ENCODE measurements around the gene NPRL2.
"Not testable (repeated sequence)": the region's sequence is repeated elsewhere in the genome, so short reads cannot be mapped to it uniquely, and the experiment has no call there.

NPRL2 gene

DNA sequence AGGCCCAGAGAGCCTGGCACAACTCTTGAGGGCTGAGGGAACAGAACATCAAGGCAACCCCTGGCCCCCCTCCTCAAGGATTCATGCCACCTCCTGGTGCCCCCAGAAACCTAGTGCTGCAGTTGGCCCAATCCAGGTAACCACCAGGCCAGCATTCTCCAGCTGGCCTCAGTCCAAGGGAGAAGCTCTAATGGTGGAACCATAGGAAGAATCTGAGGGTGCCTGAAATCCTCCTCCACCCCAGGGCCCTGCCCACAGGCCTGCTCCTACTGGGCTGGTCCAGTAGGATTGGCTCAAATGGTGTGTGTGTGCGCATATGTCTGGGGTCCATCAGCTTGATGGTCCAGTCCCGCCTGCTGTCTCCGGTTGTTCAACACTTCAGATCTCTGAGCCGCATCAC, 35.8 kb downstream of the NPRL2 start:
- no peak for TF ChIP-seq CTCF (conservative IDR thresholded peaks at IDR 0.05)
- no peak overlapping the region for H3K27ac ChIP-seq

DNA sequence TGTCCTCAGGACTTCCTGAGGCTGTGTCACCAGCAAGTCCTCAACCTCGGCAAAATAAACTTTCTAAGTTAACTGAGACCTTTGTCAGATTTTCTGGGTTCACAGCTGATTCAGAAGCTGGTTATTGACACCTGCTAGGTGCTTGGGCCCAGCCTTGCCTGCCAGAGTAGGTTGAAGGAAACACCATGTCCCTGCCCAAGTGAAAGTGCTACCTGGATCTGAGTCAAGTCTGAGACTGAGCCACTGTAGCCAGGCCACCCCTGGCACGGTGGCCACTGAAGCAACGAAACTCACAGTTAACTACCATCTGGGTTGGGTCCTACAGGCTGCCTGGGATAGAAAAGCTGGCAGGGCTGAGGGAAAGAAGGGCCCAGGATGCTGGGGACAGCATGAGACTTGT, 36.2 kb downstream of the NPRL2 start:
- H3K27ac ChIP-seq = no peak overlapping the region
- no peak for TF ChIP-seq CTCF (conservative IDR thresholded peaks at IDR 0.05)

- not testable (repeated sequence) for H3K27ac ChIP-seq
Measured at GRCh38 chr3:50312041-50312440, 38.5 kb downstream of the NPRL2 start.

DNA sequence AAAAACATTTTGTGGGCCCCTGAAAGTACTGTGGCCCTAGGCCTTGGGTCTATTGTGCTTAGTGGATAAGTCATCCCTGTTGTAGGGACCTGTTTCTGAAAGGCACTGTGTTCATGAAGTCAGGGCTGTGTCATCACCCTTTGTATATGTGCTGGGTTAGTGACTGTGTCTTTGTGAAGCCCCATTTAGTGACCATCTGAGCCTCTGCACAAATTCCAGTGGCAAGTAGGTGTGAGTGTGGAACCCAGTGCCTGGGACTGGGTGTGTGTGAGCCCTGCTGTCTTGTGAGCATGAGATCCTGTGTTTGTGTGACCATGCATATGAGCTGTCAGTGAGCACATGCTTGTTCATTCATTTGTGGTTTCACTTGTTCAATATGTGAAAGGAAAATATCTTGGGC, 46.0 kb downstream of the NPRL2 start:
- H3K27ac ChIP-seq = no peak overlapping the region
- no peak for TF ChIP-seq CTCF (conservative IDR thresholded peaks at IDR 0.05)

DNA sequence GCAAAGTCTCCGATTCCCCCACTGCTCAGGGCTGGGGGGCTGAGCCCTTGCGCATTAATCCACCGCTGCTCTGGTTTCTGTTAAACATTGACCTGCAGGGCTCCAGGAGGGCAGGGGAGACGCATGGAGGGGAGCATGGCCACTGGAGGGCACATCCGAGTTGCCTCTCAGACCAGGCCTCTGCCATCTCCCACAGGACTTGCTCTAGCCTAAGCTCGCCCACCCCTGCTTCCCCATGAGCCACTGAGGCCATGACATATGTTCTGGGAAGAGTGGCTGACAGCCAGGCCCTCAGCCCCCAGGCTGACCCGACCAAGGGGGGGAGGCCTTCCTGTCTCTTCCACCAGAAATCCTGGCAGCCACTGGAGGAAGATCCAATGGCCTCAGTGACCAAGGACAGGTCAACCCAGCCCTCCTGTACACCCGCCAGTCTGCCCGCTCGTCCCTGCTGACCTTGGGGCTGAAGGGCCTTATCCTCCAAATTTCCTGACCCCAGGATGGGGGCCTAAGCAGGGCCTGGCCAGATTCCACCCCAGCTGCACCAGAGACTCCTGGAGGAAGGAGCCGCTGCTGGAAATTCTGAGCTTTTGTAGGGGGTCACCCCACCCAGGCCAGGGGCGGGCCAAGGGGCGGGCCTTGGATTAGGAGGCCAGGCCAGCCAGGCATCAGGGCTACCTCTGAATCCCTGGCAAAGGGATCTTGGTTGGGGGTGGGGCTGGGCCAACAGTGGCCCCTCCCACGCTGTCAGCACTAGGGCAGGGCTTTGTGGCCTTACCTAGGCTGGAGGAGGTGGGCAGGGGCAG, 47.4 kb downstream of the NPRL2 start, which contains the start of gene HYAL1:
TSS of gene HYAL1 (minus strand) at position 562 of the 803 bp plus-strand sequence. CDS start 618 bp downstream, outside the sequence.
- 0 out of 2 replicates have a peak, but pooled peaks have one; percentile 18 for TF ChIP-seq CTCF (conservative IDR thresholded peaks at IDR 0.05)
- H3K27ac ChIP-seq = no peak within 1 kb of the TSS

DNA sequence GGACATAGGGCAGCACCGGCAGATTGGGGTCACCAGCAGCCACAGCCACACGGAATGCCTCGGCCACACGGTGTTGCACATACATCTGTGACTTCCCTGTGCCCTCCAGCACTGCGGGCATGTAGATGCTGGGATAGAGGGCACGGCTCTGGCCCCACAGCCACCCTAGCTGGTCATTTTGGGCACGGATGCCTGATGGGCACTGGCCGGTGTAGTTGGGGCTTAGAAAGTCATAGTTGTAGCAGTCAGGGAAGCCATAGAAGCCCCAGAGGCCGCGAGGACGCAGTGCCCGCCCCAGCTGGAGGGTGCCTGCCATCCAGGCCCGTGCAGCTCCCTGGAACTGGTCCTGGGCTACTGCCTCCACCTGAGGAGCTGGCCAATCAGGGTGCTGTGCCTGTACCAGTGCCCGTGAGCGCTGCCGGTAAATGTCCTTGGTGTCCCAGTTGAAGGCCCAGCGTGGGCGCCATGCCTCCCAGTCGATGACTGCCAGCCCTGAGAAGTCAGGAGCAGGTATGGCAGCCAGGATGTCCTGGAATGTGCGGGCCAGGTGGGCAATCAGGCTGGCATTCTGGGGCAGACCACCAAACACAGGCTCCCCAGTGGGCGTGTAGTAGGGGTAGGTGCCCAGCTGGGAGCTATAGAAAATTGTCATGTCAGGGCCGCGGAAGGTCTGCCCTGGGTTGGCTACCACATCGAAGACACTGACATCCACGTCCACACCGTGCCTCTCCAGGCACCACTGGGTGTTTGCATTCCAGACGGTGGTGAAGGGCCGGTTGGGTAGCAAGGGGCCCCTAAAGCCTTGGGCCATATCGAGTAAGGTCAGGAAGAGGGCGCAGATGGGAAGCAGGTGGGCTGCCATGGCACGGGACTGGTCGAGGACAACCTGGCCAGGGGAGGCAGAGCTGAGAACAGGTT, 48.2 kb downstream of the NPRL2 start:
- no peak overlapping the region for H3K27ac ChIP-seq
- no peak for TF ChIP-seq CTCF (conservative IDR thresholded peaks at IDR 0.05)

GRCh38 chr3:50300681-50301254, 49.8 kb downstream of the NPRL2 start:
- TF ChIP-seq CTCF (conservative IDR thresholded peaks at IDR 0.05) = no peak
- peak overlapping the region; percentile 90; the same call in 1 of the 2 replicates for H3K27ac ChIP-seq

Measured in VCaP (cell line).